WTC11 (cell line): Measurements from ENCODE around the gene OSMR. TPM values are rescaled to one million over a fixed set of nuclear protein-coding genes. Genes with fewer than 3 reads are reported as not detected.

Experiments
- ATAC-seq: fragments of 200-7000 bp; cut with Tn5 transposase; 2 replicates; pipeline ENCODE4 v1.10.0; 2021; ENCODE audit warnings: mild to moderate bottlenecking, moderate library complexity
- CTCF ChIA-PET: fragments of 300-600 bp; sonication (Branson Sonifier 250); formaldehyde crosslinking; loops from one replicate; lab custom pipeline; 2021; ENCODE audit warnings: antibody characterized with exemption; lab: Charles Lee
- POLR2A ChIA-PET: fragments of 350-600 bp; sonication (Branson Sonifier 250); formaldehyde crosslinking; loops from one replicate; lab custom pipeline; 2021; ENCODE audit warnings: antibody characterized with exemption; lab: Charles Lee
- DNase-seq: peaks from one replicate; pipeline ENCODE4 v3.0.0; 2021; ENCODE audit warnings: low spot score
- H3K27ac Mint-ChIP-seq: 2 replicates; pipeline ENCODE4 v1.8.0; 2021; ENCODE audit warnings: mixed read lengths
- H3K27me3 Mint-ChIP-seq: 2 replicates; pipeline ENCODE4 v1.8.0; 2021; ENCODE audit warnings: low read depth, mild to moderate bottlenecking, moderate library complexity, mixed read lengths
- H3K36me3 Mint-ChIP-seq: 2 replicates; pipeline ENCODE4 v1.8.0; 2021; ENCODE audit warnings: mixed read lengths
- H3K4me1 Mint-ChIP-seq: 2 replicates; pipeline ENCODE4 v1.8.0; 2022; ENCODE audit warnings: mixed read lengths
- H3K4me3 Mint-ChIP-seq: 2 replicates; pipeline ENCODE4 v1.8.0; 2021; ENCODE audit warnings: mild to moderate bottlenecking, moderate library complexity, mixed read lengths
- H3K9me3 Mint-ChIP-seq: 2 replicates; pipeline ENCODE4 v1.8.0; 2021; ENCODE audit warnings: mixed read lengths
- ATF1 ChIP-seq: sonication (generic); formaldehyde crosslinking; IDR thresholded peaks from 2 replicates; pipeline ENCODE4 v1.8.1; 2023; ENCODE audit warnings: mild to moderate bottlenecking, moderate library complexity, missing genetic modification reagents
- CBFB ChIP-seq: sonication (generic); formaldehyde crosslinking; IDR thresholded peaks from 2 replicates; pipeline ENCODE4 v1.8.1; 2022; ENCODE audit warnings: mild to moderate bottlenecking, low read depth, missing genetic modification reagents
- CREB1 ChIP-seq: sonication (generic); formaldehyde crosslinking; IDR thresholded peaks from 2 replicates; pipeline ENCODE4 v1.8.0; 2023; ENCODE audit warnings: mild to moderate bottlenecking, missing genetic modification reagents
- CREM ChIP-seq: sonication (generic); formaldehyde crosslinking; IDR thresholded peaks from 2 replicates; pipeline ENCODE4 v1.8.1; 2022; ENCODE audit warnings: mild to moderate bottlenecking, missing genetic modification reagents, moderate library complexity
- ESRRA ChIP-seq: sonication (generic); formaldehyde crosslinking; IDR thresholded peaks from 2 replicates; pipeline ENCODE4 v1.8.1; 2022; ENCODE audit warnings: mild to moderate bottlenecking, missing genetic modification reagents, borderline replicate concordance
- ETV6 ChIP-seq: sonication (generic); formaldehyde crosslinking; IDR thresholded peaks from 2 replicates; pipeline ENCODE4 v1.8.1; 2022; ENCODE audit warnings: mild to moderate bottlenecking, missing genetic modification reagents
- IRF2 ChIP-seq: sonication (generic); formaldehyde crosslinking; IDR thresholded peaks from 2 replicates; pipeline ENCODE4 v1.8.0; 2022; ENCODE audit warnings: low read depth, missing genetic modification reagents, borderline replicate concordance
- OVOL2 ChIP-seq: fragments of 250-450 bp; sonication (Bioruptor Pico); IDR thresholded peaks from 2 replicates; pipeline ENCODE4 v1.9.0; 2021; ENCODE audit warnings: mild to moderate bottlenecking, borderline replicate concordance
- RELA ChIP-seq: sonication (generic); formaldehyde crosslinking; IDR thresholded peaks from 2 replicates; pipeline ENCODE4 v1.8.1; 2022; ENCODE audit warnings: missing genetic modification reagents, mild to moderate bottlenecking, borderline replicate concordance
- SOX15 ChIP-seq: fragments of 250-450 bp; sonication (Bioruptor Pico); IDR thresholded peaks from 2 replicates; pipeline ENCODE4 v1.9.0; 2021; ENCODE audit warnings: mild to moderate bottlenecking
- TCF7 ChIP-seq: sonication (generic); formaldehyde crosslinking; IDR thresholded peaks from 2 replicates; pipeline ENCODE4 v1.8.0; 2022; ENCODE audit warnings: mild to moderate bottlenecking, low read depth, missing genetic modification reagents, moderate library complexity
- ZBTB21 ChIP-seq: sonication (generic); formaldehyde crosslinking; IDR thresholded peaks from 2 replicates; pipeline ENCODE4 v1.8.1; 2023; ENCODE audit warnings: mild to moderate bottlenecking, missing genetic modification reagents, borderline replicate concordance
- total RNA-seq: library from RNA; stranded (reverse); gene quantifications from 3 replicates; pipeline ENCODE4 v1.2.3, GENCODE V29; 2021
- TF ChIP-seq, protein P1 (sequence below): sonication (generic); formaldehyde crosslinking; IDR thresholded peaks from 2 replicates; pipeline ENCODE4 v1.8.1; 2023; ENCODE audit warnings: mild to moderate bottlenecking, missing genetic modification reagents
- TF ChIP-seq, protein P2 (sequence below): sonication (generic); formaldehyde crosslinking; IDR thresholded peaks from 2 replicates; pipeline ENCODE4 v1.8.0; 2022; ENCODE audit warnings: mild to moderate bottlenecking, missing genetic modification reagents
- TF ChIP-seq, protein P3 (sequence below): fragments of 250-450 bp; sonication (Bioruptor Pico); IDR thresholded peaks from 2 replicates; pipeline ENCODE4 v1.9.0; 2021; ENCODE audit warnings: moderate library complexity, mild to moderate bottlenecking, inconsistent platforms, borderline replicate concordance
- TF ChIP-seq, protein P4 (sequence below): fragments of 250-450 bp; sonication (Bioruptor Pico); IDR thresholded peaks from 2 replicates; pipeline ENCODE4 v1.9.0; 2021; ENCODE audit warnings: mild to moderate bottlenecking, borderline replicate concordance
- TF ChIP-seq, protein P5 (sequence below): sonication (generic); formaldehyde crosslinking; IDR thresholded peaks from 2 replicates; pipeline ENCODE4 v1.8.1; 2022; ENCODE audit warnings: mild to moderate bottlenecking, moderate library complexity, missing genetic modification reagents

OSMR gene
- total RNA-seq, 1 experiment from 2014 or later: 2.3 TPM

DNA sequence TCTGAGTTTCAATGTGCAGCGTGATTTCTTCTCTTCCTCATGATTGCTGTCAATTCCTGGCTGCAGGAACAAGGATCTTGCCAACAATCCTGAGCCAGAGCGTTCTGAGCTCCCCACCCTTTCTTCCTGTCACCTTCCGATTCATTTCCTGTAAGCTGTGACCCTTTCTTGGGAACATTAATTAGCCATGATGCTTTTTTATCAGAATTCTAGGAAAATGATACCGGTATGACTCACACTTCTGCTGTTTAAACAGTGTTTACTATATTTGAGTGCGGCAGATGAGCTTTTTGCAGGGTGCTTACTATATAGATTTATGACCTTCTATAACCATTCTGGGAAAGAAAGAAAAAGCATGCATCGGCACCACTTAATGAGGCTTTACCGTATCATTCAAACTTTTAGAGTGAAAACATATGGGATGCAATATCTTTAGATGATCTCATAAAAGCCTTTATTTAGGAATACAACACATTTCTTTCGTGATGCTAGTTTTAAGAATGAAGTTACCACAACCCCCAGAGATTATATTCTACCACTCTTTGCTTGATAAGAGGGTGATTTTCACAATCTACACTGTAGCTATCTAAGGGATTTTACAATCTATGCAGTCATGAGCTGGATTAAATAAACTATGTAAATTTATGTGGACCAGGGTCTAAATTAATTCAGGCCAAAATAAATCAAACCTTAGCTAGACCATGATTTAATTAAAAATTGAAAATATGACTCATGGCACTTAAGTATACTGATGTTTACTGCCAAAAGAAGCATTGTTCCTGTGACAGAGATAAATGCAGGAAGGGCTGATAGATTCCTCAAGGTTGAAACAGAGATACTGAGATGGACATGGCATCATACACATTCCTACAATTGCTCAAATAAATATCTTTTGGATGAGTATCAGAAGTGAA lies 38.0 kb upstream of the OSMR start:
- Mint-ChIP-seq H3K27me3 (peaks cover 4% of the 10 kb centered on the region; the same call in 1 of the 2 replicates), H3K4me3 (no peak overlapping the region), H3K27ac (no peak overlapping the region), H3K4me1 (peaks cover 13% of the 10 kb centered on the region), H3K36me3 (no peaks in the 10 kb centered on the region), H3K9me3 (no peaks in the 10 kb centered on the region)
- TF ChIP-seq SOX15 (CRISPR knock-in tag) (no peak), IRF2 (CRISPR knock-in tag) (no peak), ZBTB21 (CRISPR knock-in tag) (no peak), ETV6 (CRISPR knock-in tag) (no peak), CREB1 (CRISPR knock-in tag) (no peak), TCF7 (CRISPR knock-in tag) (no peak), OVOL2 (no peak), CREM (CRISPR knock-in tag) (no peak), ESRRA (CRISPR knock-in tag) (no peak), CBFB (no peak), RELA (CRISPR knock-in tag) (no peak), ATF1 (no peak)
- TF ChIP-seq, protein P1, sequence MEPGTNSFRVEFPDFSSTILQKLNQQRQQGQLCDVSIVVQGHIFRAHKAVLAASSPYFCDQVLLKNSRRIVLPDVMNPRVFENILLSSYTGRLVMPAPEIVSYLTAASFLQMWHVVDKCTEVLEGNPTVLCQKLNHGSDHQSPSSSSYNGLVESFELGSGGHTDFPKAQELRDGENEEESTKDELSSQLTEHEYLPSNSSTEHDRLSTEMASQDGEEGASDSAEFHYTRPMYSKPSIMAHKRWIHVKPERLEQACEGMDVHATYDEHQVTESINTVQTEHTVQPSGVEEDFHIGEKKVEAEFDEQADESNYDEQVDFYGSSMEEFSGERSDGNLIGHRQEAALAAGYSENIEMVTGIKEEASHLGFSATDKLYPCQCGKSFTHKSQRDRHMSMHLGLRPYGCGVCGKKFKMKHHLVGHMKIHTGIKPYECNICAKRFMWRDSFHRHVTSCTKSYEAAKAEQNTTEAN: no peak
- TF ChIP-seq, protein P2, sequence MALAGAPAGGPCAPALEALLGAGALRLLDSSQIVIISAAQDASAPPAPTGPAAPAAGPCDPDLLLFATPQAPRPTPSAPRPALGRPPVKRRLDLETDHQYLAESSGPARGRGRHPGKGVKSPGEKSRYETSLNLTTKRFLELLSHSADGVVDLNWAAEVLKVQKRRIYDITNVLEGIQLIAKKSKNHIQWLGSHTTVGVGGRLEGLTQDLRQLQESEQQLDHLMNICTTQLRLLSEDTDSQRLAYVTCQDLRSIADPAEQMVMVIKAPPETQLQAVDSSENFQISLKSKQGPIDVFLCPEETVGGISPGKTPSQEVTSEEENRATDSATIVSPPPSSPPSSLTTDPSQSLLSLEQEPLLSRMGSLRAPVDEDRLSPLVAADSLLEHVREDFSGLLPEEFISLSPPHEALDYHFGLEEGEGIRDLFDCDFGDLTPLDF (CRISPR knock-in tag): no peak
- TF ChIP-seq, protein P3, sequence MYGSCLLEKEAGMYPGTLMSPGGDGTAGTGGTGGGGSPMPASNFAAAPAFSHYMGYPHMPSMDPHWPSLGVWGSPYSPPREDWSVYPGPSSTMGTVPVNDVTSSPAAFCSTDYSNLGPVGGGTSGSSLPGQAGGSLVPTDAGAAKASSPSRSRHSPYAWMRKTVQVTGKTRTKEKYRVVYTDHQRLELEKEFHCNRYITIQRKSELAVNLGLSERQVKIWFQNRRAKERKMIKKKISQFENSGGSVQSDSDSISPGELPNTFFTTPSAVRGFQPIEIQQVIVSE (CRISPR knock-in tag): no peak
- TF ChIP-seq, protein P4, sequence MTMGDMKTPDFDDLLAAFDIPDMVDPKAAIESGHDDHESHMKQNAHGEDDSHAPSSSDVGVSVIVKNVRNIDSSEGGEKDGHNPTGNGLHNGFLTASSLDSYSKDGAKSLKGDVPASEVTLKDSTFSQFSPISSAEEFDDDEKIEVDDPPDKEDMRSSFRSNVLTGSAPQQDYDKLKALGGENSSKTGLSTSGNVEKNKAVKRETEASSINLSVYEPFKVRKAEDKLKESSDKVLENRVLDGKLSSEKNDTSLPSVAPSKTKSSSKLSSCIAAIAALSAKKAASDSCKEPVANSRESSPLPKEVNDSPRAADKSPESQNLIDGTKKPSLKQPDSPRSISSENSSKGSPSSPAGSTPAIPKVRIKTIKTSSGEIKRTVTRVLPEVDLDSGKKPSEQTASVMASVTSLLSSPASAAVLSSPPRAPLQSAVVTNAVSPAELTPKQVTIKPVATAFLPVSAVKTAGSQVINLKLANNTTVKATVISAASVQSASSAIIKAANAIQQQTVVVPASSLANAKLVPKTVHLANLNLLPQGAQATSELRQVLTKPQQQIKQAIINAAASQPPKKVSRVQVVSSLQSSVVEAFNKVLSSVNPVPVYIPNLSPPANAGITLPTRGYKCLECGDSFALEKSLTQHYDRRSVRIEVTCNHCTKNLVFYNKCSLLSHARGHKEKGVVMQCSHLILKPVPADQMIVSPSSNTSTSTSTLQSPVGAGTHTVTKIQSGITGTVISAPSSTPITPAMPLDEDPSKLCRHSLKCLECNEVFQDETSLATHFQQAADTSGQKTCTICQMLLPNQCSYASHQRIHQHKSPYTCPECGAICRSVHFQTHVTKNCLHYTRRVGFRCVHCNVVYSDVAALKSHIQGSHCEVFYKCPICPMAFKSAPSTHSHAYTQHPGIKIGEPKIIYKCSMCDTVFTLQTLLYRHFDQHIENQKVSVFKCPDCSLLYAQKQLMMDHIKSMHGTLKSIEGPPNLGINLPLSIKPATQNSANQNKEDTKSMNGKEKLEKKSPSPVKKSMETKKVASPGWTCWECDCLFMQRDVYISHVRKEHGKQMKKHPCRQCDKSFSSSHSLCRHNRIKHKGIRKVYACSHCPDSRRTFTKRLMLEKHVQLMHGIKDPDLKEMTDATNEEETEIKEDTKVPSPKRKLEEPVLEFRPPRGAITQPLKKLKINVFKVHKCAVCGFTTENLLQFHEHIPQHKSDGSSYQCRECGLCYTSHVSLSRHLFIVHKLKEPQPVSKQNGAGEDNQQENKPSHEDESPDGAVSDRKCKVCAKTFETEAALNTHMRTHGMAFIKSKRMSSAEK (CRISPR knock-in tag): no peak
- TF ChIP-seq, protein P5, sequence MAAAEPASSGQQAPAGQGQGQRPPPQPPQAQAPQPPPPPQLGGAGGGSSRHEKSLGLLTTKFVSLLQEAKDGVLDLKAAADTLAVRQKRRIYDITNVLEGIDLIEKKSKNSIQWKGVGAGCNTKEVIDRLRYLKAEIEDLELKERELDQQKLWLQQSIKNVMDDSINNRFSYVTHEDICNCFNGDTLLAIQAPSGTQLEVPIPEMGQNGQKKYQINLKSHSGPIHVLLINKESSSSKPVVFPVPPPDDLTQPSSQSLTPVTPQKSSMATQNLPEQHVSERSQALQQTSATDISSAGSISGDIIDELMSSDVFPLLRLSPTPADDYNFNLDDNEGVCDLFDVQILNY (CRISPR knock-in tag): no peak
- no peak for DNase-seq
- POLR2A ChIA-PET: no interaction called here
- no peak for ATAC-seq
- CTCF ChIA-PET: interaction anchor here (1.0 to 4.8 kb wide), 4 partner anchors 57 to 425 kb away, joined by 3 to 125 read pairs (median 23); no protein-coding TSS in a partner anchor
